Prostate gland (tissue), 2 donors: ENCODE measurements around the gene LHX4.

Source experiments
- POLR2A ChIP-seq: fragments of 450-650 bp; IDR thresholded peaks from one replicate; pipeline ENCODE4 v1.6.1; 2016; ENCODE audit warnings: antibody characterized with exemption, mild to moderate bottlenecking
- POLR2AphosphoS5 ChIP-seq: sonication (generic); formaldehyde crosslinking; IDR thresholded peaks from one replicate; pipeline ENCODE4 v1.6.1; 2017; ENCODE audit warnings: antibody characterized with exemption
- TF ChIP-seq, protein P1 (sequence below), 4 experiments: fragments of 200-600 bp in 2 of 4; fragments of 450-650 bp in 2 of 4; sonication (generic) in 2 of 4; IDR thresholded peaks; 1 replicate in 3 of 4; 2 replicates in 1 of 4; pipeline ENCODE4 v1.5.1; 2016 to 2019; ENCODE audit warnings: antibody characterized with exemption in 4 of 4, mild to moderate bottlenecking in 2 of 4, moderate library complexity in 2 of 4

DNA sequence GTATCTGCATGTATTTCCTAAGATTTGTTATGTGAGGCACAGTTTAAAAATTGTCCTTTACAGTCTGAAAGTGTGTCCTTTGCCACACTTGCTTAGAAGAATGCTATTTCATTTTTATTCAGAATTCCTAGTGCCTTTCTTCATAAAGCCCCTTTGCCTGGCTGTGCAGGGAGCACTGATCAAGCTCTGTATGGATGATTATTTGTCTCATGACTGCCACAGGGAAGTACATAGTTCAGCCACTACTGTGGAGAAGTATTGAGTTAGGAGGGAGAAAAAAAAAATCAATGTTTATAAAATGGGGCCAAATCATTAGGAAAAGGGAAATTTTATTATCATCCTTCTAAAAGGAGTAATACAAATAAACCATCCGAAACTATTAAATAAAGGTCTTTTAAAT lies 51.4 kb downstream of the LHX4 start:
- TF ChIP-seq, protein P1, sequence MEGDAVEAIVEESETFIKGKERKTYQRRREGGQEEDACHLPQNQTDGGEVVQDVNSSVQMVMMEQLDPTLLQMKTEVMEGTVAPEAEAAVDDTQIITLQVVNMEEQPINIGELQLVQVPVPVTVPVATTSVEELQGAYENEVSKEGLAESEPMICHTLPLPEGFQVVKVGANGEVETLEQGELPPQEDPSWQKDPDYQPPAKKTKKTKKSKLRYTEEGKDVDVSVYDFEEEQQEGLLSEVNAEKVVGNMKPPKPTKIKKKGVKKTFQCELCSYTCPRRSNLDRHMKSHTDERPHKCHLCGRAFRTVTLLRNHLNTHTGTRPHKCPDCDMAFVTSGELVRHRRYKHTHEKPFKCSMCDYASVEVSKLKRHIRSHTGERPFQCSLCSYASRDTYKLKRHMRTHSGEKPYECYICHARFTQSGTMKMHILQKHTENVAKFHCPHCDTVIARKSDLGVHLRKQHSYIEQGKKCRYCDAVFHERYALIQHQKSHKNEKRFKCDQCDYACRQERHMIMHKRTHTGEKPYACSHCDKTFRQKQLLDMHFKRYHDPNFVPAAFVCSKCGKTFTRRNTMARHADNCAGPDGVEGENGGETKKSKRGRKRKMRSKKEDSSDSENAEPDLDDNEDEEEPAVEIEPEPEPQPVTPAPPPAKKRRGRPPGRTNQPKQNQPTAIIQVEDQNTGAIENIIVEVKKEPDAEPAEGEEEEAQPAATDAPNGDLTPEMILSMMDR (IDR thresholded peaks at IDR 0.05) = no peak
- no peak for TF ChIP-seq POLR2AphosphoS5
- TF ChIP-seq POLR2A = no peak
